NCI-H1417 (cell line): ENCODE measurements around the gene TNFRSF19.
A peak's percentile ranks its signal among the peaks of the same experiment; 100 is the strongest.

Experiments used
- DNase-seq, 3 experiments: peaks; one replicate each; lab custom pipeline; 2025; lab: John Stamatoyannopoulos, UW

TNFRSF19 gene

GRCh38 chr13:23686948-23687347, 116.7 kb downstream of the TNFRSF19 start:
- DNase-seq, result no peak

DNA sequence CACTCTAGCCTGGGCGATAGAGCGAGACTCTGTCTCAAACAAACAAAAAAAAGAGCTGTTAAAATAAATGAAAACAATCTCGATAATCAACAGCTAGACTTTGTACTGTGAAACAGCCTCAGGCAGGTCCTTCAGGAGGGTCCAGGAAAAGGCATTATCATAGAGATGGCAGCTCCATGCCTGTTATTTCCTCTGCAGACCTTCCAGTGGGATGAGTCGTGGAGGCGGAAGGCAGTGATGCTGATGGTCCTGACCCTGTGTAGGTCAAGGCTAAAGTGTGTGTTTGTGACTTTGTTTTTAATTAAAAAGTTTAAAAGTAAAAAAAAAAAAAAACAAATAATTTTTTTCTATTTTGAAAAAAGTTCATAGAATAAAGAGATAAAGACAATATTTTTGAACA, 117.4 kb downstream of the TNFRSF19 start:
- DNase-seq, result no peak

DNA sequence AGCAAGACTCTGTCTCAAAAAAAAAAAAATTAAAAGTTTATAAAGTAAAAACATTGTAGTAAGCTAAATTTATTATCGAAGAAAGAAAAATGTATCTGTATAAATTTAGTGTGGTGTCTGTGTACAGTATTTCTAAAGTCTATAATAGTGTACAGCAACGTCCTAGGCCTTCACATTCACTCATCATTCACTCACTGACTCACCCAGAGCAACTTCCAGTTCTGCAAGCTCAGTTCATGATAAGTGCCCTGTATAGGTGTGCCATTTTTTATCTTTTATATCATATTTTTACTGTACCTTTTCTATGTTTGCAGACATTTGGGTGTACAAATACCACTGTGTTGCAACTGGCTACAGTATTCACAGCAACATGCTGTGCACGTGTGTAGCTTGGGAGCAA, 118.1 kb downstream of the TNFRSF19 start:
- no peak for DNase-seq

DNA sequence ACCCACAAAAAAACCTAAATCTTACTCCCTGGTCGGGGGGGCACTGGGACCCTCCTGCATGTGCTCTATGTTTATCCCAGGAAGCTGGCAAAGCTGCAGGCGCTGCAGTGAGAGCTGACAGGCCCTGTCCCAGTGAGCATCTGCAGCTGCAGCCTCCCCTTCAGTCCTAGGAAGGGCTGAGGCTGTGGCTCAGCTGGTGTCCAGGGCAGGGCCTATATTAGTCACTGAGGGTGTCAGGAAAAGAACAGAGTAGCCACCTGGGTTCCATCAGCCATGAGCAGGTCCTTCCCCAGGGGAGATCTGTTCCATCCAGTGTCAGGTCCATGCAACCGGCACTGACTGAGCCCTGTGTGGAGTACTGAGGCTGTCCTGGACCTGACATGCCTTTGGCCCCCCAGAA, 120.5 kb downstream of the TNFRSF19 start:
- no peak for DNase-seq

DNA sequence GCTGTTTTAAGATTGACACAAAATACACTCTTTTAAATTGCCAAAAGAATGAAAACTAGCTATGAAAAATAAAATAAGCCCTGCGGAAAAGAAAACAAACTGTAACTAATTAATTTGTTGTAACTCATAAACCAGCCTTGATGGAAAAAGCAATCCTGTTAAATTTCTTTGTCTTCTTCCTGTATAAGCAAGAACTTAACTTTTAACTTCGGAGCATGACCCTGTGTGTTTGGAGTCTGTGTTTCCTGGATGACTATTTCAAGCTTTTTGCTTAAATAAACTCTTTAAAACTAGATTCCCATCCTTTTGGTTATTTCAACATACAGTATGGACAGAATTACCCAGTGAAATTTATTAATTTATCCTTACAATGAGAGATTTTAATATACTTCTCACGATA, 122.6 kb downstream of the TNFRSF19 start:
- no peak for DNase-seq

GRCh38 chr13:23695196-23695595, 125.0 kb downstream of the TNFRSF19 start:
- DNase-seq, result no peak

- DNase-seq, result peak in 1 of 3 experiments; percentile 4
Observed at GRCh38 chr13:23695711-23696464, 125.7 kb downstream of the TNFRSF19 start.

GRCh38 chr13:23696610-23697009, 126.4 kb downstream of the TNFRSF19 start:
- DNase-seq, result no peak

DNA sequence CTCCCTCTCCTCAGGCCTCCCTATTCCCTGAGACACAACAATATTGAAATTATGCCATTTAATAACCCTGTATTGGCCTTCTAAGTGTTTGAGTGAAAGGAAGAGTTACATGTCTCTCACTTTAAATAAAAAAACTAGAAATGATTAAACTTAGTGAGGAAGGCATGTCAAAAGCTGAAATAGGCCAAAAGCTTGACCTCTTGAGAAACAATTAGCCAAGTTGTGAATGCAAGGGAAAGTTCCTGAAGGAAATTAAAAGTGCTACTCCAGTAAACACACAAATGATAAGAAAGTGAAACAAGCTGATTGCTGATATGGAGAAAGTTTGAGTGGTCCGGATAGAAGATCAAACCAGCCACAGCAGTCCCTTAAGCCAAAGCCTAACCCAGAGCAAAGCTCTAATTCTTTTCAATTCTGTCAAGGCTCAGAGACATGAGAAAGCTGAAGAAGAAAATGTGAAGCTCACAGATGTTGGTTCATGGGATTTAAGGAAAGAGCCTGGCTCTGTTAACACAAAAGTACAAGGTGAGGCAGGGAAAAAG, 127.6 kb downstream of the TNFRSF19 start:
- no peak for DNase-seq

- DNase-seq, result no peak
Observed at GRCh38 chr13:23699271-23699670, 129.1 kb downstream of the TNFRSF19 start.

GRCh38 chr13:23701186-23701585, 131.0 kb downstream of the TNFRSF19 start:
- DNase-seq, result no peak

- DNase-seq, result no peak
Observed at GRCh38 chr13:23701636-23702035, 131.4 kb downstream of the TNFRSF19 start.

DNA sequence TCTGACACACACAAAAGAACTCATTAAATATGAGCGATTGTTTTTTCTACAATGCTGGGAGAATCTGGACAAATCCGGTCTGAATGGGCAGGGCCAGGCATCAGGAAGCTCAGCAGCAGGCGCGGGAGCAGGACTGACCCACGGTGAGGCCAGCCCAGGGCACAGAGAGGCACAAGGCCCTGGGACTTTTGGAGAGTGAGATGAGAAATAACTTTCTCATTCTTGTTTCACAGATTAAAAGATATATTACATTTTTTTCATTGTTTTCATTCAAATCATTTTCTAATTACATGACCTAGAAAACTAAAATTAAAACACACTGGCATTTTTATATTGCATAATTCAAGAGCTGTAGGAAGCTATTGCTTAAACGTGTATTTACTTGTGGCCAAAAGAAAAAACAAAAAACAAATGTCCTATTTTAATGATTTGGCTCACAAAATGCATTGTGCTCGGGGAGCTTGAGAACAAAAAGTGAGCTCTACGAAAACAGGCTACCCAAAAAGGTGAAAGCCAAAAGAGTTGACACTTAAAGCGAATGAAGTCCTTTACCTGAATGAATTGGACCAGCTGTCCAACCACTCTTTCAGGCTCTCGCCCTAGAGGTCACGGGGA, 133.1 kb downstream of the TNFRSF19 start:
- no peak for DNase-seq

DNA sequence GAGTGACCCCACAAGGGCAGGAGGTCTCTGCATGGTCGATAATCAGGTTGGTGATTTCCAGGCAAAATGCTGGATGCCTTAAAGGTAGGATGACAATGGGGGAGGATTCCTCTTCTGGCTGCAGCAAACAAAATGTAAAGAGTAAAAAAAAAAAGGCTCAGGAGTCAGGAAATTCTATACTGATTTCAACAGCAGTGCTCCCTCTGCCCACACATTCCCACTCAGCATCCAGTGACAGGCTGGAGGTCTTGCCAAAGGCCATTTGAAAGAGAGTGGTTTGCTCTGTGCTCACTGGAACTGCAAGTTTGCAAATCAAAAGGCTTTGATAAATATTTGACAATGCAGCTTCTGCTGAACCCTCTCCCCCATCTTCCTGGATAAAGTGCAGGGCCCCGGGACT, 135.4 kb downstream of the TNFRSF19 start:
- DNase-seq, result no peak

DNA sequence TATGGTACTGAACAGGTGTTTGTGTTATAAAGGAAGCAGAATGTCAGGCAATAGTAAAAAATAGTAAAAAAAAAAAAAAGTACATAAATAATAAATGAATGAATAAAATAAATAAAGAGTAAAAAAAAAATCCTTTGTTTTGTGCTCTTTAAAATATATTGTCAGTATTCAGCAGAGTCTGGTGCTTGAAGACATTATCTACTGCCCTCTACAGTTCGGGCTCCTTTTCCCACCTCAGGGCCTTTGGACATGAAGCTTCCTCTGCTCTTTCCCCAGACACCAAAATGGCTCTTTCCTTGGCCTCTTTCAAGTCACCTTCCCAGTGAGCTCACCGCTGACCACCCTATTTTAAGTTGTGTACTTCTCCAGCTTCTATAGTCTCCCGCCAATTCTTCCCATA, 137.5 kb downstream of the TNFRSF19 start:
- peak in 1 of 3 experiments; percentile 5 for DNase-seq

- DNase-seq, result peak in 1 of 3 experiments; percentile 2
Observed at GRCh38 chr13:23709536-23709935, 139.3 kb downstream of the TNFRSF19 start.

GRCh38 chr13:23710366-23710765, 140.2 kb downstream of the TNFRSF19 start:
- no peak for DNase-seq

GRCh38 chr13:23711355-23711754, 141.1 kb downstream of the TNFRSF19 start:
- no peak for DNase-seq

DNA sequence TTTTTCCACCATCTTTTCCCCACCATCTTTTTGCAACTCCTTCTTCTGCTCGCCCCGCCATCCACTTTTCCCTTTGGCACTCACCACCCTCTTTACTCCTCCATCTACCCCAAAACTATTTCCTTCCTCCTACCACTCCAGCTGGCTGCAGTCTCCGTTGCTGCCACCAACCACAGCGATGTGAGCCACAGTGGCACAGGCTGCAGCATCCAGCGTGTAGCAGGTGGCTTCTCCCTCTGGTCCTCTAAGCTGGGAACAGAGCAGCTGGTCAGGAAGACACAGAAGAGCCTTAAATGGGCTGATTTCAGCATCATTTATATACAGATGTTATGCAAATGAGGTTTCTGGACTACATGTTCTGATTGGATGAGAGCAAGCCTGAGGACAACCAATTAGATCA, 144.5 kb downstream of the TNFRSF19 start:
- DNase-seq, result no peak

DNA sequence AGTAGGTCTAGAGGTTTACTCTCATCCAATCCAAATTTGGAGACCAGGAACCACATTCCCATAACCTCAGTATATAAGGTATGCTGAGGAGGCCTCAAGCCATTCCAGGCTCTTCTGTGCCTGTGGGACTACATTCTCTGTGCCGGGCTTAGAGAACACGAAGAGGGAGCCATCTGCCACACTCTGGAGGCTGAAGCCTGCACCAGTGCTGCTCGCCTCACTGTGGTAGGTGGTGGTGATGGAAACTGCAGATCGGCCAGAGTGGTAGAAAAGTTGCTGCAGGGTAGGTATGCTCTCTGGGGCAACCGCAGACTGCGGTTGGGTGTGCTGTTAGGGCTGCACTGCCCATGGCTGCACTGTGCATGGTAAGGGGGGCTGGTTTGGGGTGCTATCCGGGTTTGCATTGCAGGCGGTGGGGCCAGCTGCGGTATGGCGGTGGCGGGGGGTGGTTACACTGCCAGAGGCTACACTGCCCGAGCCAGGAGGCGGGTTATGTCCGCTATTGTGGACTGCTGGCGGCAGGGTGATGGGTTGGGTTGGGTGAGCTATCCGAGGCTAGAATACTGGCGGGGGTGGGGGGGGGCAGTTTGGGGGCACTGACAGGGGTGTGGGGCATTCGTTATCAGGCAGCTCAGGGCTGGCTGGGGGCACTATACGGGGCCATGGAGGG, 145.0 kb downstream of the TNFRSF19 start:
- no peak for DNase-seq

DNA sequence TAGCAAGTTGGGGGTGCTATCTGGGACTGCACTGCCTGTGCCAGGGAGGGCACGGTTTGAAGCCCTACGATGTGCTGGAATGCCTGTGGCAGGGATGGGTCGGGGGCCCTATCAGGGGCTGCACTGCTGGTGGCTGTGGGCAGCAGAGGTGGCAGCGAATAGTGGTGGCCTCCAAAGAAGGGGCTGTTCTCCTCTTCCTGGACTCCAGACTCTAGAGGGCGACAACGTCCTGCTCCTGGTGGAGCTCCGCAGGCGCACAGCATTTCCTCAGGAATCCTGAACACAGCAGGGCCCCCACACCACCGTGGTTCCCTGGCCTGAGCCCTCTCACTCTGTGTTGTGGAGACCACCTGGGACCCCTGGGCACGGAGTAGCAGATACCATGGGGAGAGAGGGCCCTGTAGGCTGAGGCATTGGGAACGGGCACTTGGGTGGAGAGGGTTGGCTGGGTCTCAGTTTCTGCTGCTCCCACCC, 145.6 kb downstream of the TNFRSF19 start:
- DNase-seq, result no peak

DNA sequence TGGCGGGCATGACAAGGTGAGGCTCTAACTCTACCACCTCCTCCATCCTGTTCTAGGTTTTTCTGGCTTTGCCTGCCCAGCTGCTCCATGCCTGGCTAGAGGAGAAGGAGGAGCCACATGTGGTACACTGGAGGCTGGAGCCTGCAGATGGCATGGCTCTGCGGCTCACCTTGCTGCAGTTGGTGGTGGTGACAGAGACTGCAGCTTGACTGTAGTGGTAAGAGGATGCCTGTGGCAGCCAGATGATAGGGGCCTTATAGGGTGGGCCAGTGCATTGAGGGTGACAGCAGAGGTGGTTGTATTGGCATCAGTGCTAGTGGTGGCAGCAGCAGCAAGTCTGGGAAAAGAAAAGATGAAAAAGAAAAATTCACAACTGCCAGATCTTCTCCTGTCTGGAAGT, 146.2 kb downstream of the TNFRSF19 start:
- DNase-seq, result no peak

- DNase-seq, result peak in 2 of 3 experiments; percentile 19 to 74
Observed at GRCh38 chr13:23718996-23719395, 148.8 kb downstream of the TNFRSF19 start.
